HEK293 (cell line): ENCODE results near the gene EVA1C.

Experiments used
- CTCF ChIA-PET: fragments of 350-600 bp; formaldehyde crosslinking; extraction: SDS; loops from one replicate; lab custom pipeline; 2021; ENCODE audit warnings: antibody characterized with exemption; lab: Yijun Ruan, JAX
- POLR2A ChIA-PET: fragments of 300-600 bp; formaldehyde crosslinking; extraction: SDS; loops from one replicate; lab custom pipeline; 2020; ENCODE audit warnings: antibody characterized with exemption, inconsistent platforms; lab: Yijun Ruan, JAX
- H3K27ac ChIP-seq: fragments of 200-500 bp; sonication (Bioruptor generic); 2 replicates; pipeline ENCODE4 v1.5.1; 2014; ENCODE audit warnings: low read depth, low read length, control low read depth, inconsistent platforms; ENCODE audit errors: extremely low read depth
- H3K36me3 ChIP-seq, 2 experiments: fragments of 200-500 bp in 1 of 2; sonication (Bioruptor generic) in 1 of 2; 1 replicate in 1 of 2; 2 replicates in 1 of 2; pipeline ENCODE4 v1.5.1; 2014 to 2017; ENCODE audit warnings: inconsistent platforms in 2 of 2, low read length in 2 of 2; ENCODE audit not compliant: control insufficient read depth in 2 of 2, insufficient read depth in 1 of 2
- H3K4me1 ChIP-seq: fragments of 200-500 bp; sonication (Bioruptor generic); 2 replicates; pipeline ENCODE4 v1.5.1; 2014; ENCODE audit warnings: mild to moderate bottlenecking, low read length, inconsistent platforms; ENCODE audit not compliant: control insufficient read depth, insufficient read depth
- H3K4me3 ChIP-seq: 2 replicates; pipeline ENCODE4 v1.5.1; 2011; ENCODE audit warnings: low read depth, mild to moderate bottlenecking, control low read depth, low read length, moderate library complexity
- H3K9me3 ChIP-seq: fragments of 200-500 bp; sonication (Bioruptor generic); 2 replicates; pipeline ENCODE4 v1.5.1; 2014; ENCODE audit warnings: low read depth, low read length, inconsistent platforms; ENCODE audit not compliant: control insufficient read depth, insufficient read depth
- BCL11A ChIP-seq: fragments of 450-650 bp; formaldehyde crosslinking; IDR thresholded peaks from 2 replicates; pipeline ENCODE4 v1.5.1; 2016; ENCODE audit warnings: low read depth, missing biosample characterization, missing genetic modification characterization
- PATZ1 ChIP-seq: fragments of 450-650 bp; formaldehyde crosslinking; IDR thresholded peaks from 2 replicates; pipeline ENCODE4 v1.5.1; 2016; ENCODE audit warnings: missing biosample characterization, missing genetic modification characterization
- PRDM4 ChIP-seq: fragments of 450-650 bp; formaldehyde crosslinking; IDR thresholded peaks from 2 replicates; pipeline ENCODE4 v1.5.1; 2017; ENCODE audit warnings: missing biosample characterization, missing genetic modification characterization
- PRDM6 ChIP-seq: fragments of 450-650 bp; formaldehyde crosslinking; IDR thresholded peaks from 2 replicates; pipeline ENCODE4 v1.5.1; 2017; ENCODE audit warnings: missing biosample characterization, missing genetic modification characterization
- SALL2 ChIP-seq: fragments of 450-650 bp; formaldehyde crosslinking; IDR thresholded peaks from 2 replicates; pipeline ENCODE4 v1.5.0; 2017; ENCODE audit warnings: missing biosample characterization, mild to moderate bottlenecking, missing genetic modification characterization, borderline replicate concordance
- SP2 ChIP-seq: fragments of 450-650 bp; formaldehyde crosslinking; IDR thresholded peaks from 2 replicates; pipeline ENCODE4 v1.5.1; 2016; ENCODE audit warnings: missing biosample characterization, missing genetic modification characterization
- ZBTB10 ChIP-seq: fragments of 450-650 bp; formaldehyde crosslinking; IDR thresholded peaks from 2 replicates; pipeline ENCODE4 v1.5.1; 2016; ENCODE audit warnings: missing biosample characterization, missing genetic modification characterization
- ZBTB44 ChIP-seq: fragments of 450-650 bp; IDR thresholded peaks from 2 replicates; pipeline ENCODE4 v1.5.1; 2018; ENCODE audit warnings: missing biosample characterization, mild to moderate bottlenecking, missing genetic modification characterization
- ZNF18 ChIP-seq: fragments of 450-650 bp; formaldehyde crosslinking; IDR thresholded peaks from 2 replicates; pipeline ENCODE4 v1.5.1; 2016; ENCODE audit warnings: missing biosample characterization, missing genetic modification characterization
- ZNF366 ChIP-seq: fragments of 450-650 bp; formaldehyde crosslinking; conservative IDR thresholded peaks from 2 replicates; pipeline ENCODE4 v1.5.1; 2016; ENCODE audit warnings: missing biosample characterization, missing genetic modification characterization
- ZNF394 ChIP-seq: fragments of 450-650 bp; formaldehyde crosslinking; IDR thresholded peaks from 2 replicates; pipeline ENCODE4 v1.5.1; 2016; ENCODE audit warnings: missing biosample characterization, missing genetic modification characterization, mild to moderate bottlenecking, moderate library complexity, borderline replicate concordance
- ZNF571 ChIP-seq: fragments of 450-650 bp; formaldehyde crosslinking; IDR thresholded peaks from 2 replicates; pipeline ENCODE4 v1.5.0; 2017; ENCODE audit warnings: missing biosample characterization, missing genetic modification characterization
- ZNF600 ChIP-seq: fragments of 450-650 bp; formaldehyde crosslinking; IDR thresholded peaks from 2 replicates; pipeline ENCODE4 v1.5.1; 2016; ENCODE audit warnings: missing biosample characterization, missing genetic modification characterization
- ZNF621 ChIP-seq: fragments of 450-650 bp; formaldehyde crosslinking; IDR thresholded peaks from 2 replicates; pipeline ENCODE4 v1.5.1; 2017; ENCODE audit warnings: missing biosample characterization, missing genetic modification characterization
- ZNF837 ChIP-seq: fragments of 450-650 bp; formaldehyde crosslinking; IDR thresholded peaks from 2 replicates; pipeline ENCODE4 v1.5.1; 2016; ENCODE audit warnings: missing biosample characterization, missing genetic modification characterization
- ZSCAN23 ChIP-seq: fragments of 450-650 bp; formaldehyde crosslinking; IDR thresholded peaks from 2 replicates; pipeline ENCODE4 v1.5.1; 2016; ENCODE audit warnings: missing biosample characterization, missing genetic modification characterization

EVA1C gene

GRCh38 chr21:32410916-32411315 lies 1.6 kb upstream of the EVA1C start:
- ChIA-PET CTCF (interaction anchor here (0.7 to 12.7 kb wide), 5 partner anchors 8 to 291 kb away, joined by 3 to 209 read pairs (median 4); no protein-coding TSS in a partner anchor), POLR2A (no interaction called here)

GRCh38 chr21:32411350-32412161 lies 950 bp upstream of the EVA1C start:
- Histone ChIP-seq H3K4me1 (peaks cover 13% of the 10 kb centered on the region), H3K9me3 (no peaks in the 10 kb centered on the region), H3K36me3 (no peaks in the 10 kb centered on the region), H3K27ac (peak overlapping the region; percentile 67; the same call in 1 of the 2 replicates), H3K4me3 (peak overlapping the region; percentile 39)
- CTCF ChIA-PET: interaction anchor here (1.4 to 12.7 kb wide), 4 partner anchors 8 to 188 kb away, joined by 4 to 209 read pairs (median 5); no protein-coding TSS in a partner anchor
- POLR2A ChIA-PET: no interaction called here
- no peak; the same call in 1 of the 2 replicates for TF ChIP-seq ZNF366 (tag by site-specific recombination)
- peak; percentile 73 for TF ChIP-seq PATZ1
- no peak for TF ChIP-seq ZNF621 (tag by site-specific recombination)
- TF ChIP-seq BCL11A (tag by site-specific recombination): 0 out of 2 replicates have a peak, but pooled peaks have one; percentile 20
- peak; percentile 72 for TF ChIP-seq ZBTB10
- no peak for TF ChIP-seq ZNF18
- TF ChIP-seq ZNF837 (tag by site-specific recombination): 0 out of 2 replicates have a peak, but pooled peaks have one; percentile 57
- TF ChIP-seq SALL2: no peak
- TF ChIP-seq ZNF571 (tag by site-specific recombination): no peak
- TF ChIP-seq ZSCAN23 (tag by site-specific recombination): peak; percentile 69; the same call in 1 of the 2 replicates
- no peak for TF ChIP-seq PRDM6 (tag by site-specific recombination)

More at GRCh38 chr21:32410916-32411315, 1.6 kb upstream of the EVA1C start:
- Histone ChIP-seq H3K27ac (no peak overlapping the region), H3K9me3 (no peaks in the 10 kb centered on the region), H3K4me1 (peaks cover 13% of the 10 kb centered on the region), H3K4me3 (no peak overlapping the region), H3K36me3 (no peaks in the 10 kb centered on the region)
- TF ChIP-seq SP2 (tag by site-specific recombination) (no peak), ZNF394 (tag by site-specific recombination) (no peak), ZBTB44 (tag by site-specific recombination) (no peak), PRDM4 (tag by site-specific recombination) (no peak), ZNF600 (tag by site-specific recombination) (no peak)
